Measurements from ENCODE around the gene FBRSL1. TPM values are rescaled to one million over a fixed set of nuclear protein-coding genes. Genes with fewer than 3 reads are reported as not detected.

Gene FBRSL1
- total and polyA plus RNA-seq, 4 donors: 2.5 to 35.5 (median 5.6) TPM

DNA sequence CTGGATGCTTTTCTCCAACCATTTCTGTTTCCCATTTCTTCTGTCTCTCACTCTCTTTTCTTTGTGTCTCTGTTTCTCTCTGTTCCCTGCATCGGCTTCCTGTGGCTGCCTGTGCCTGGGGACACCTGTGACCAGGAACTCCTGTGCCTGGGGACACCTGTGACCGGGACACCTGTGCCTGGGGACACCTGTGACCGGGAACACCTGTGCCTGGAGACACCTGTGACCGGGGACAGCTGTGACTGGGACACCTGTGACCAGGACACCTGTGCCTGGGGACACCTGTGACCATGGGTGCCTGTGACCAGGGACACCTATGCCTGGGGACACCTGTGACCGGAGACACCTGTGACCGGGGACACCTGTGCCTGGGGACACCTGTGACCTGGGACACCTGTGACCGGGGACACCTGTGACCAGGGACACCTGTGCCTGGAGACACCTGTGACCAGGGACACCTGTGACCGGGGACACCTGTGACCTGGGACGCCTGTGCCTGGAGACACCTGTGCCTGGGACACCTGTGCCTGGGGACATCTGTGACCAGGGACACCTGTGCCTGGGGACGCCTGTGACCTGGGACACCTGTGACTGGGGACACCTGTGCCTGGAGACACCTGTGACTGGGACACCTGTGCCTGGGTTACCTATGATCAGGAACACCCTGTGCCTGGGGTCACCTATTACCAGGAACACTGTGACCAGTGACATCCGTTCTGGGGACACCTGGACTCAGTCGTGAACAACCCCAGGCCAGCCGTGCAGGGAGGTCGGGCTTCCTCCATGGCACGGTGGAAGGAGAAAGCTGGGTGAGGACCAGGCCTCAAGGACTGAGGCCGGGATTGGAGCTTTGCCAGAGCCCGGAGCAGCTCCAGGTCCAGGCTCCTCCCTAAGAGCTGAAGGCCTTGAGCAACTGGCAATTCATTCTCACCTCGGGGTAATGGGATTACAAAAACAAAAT lies 23.4 kb upstream of the FBRSL1 start:
- Histone ChIP-seq H3K4me3 (ENCODE audit: low read depth in 1 of 3, low read length in 3 of 3) (no peak overlapping the region), H3K9me3 (ENCODE audit: control insufficient read depth in 4 of 4, low read length in 3 of 4) (no peaks in the 10 kb centered on the region), H3K36me3 (ENCODE audit: control insufficient read depth in 4 of 4, insufficient read depth in 3 of 4, low read depth in 1 of 4, low read length in 3 of 4) (no peaks in the 10 kb centered on the region), H3K27me3 (ENCODE audit: control insufficient read depth in 4 of 4, insufficient read depth in 4 of 4, low read length in 3 of 4) (no peaks in the 10 kb centered on the region), H3K9ac (ENCODE audit: low read depth in 1 of 2, low read length in 2 of 2) (no peak overlapping the region), H3K4me1 (ENCODE audit: control insufficient read depth in 4 of 4, insufficient read depth in 4 of 4, low read length in 3 of 4) (no peaks in the 10 kb centered on the region), H3K27ac (ENCODE audit: low read depth in 1 of 2, low read length in 2 of 2) (no peak overlapping the region)
- 77% methylated on average over 18 of the region's 18 CpGs for WGBS
- no peak for DNase-seq (ENCODE audit: low spot score)
- TF ChIP-seq, protein P1, sequence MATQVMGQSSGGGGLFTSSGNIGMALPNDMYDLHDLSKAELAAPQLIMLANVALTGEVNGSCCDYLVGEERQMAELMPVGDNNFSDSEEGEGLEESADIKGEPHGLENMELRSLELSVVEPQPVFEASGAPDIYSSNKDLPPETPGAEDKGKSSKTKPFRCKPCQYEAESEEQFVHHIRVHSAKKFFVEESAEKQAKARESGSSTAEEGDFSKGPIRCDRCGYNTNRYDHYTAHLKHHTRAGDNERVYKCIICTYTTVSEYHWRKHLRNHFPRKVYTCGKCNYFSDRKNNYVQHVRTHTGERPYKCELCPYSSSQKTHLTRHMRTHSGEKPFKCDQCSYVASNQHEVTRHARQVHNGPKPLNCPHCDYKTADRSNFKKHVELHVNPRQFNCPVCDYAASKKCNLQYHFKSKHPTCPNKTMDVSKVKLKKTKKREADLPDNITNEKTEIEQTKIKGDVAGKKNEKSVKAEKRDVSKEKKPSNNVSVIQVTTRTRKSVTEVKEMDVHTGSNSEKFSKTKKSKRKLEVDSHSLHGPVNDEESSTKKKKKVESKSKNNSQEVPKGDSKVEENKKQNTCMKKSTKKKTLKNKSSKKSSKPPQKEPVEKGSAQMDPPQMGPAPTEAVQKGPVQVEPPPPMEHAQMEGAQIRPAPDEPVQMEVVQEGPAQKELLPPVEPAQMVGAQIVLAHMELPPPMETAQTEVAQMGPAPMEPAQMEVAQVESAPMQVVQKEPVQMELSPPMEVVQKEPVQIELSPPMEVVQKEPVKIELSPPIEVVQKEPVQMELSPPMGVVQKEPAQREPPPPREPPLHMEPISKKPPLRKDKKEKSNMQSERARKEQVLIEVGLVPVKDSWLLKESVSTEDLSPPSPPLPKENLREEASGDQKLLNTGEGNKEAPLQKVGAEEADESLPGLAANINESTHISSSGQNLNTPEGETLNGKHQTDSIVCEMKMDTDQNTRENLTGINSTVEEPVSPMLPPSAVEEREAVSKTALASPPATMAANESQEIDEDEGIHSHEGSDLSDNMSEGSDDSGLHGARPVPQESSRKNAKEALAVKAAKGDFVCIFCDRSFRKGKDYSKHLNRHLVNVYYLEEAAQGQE (IDR thresholded peaks at IDR 0.05): no peak
- TF ChIP-seq RAD21 (IDR thresholded peaks at IDR 0.05) (no peak), JUND (IDR thresholded peaks at IDR 0.05) (no peak), NR2F2 (IDR thresholded peaks at IDR 0.05) (no peak), RXRA (IDR thresholded peaks at IDR 0.05) (no peak), EGR1 (IDR thresholded peaks at IDR 0.05; ENCODE audit: low read depth in 2 of 2) (no peak), HNF4A (conservative IDR thresholded peaks at IDR 0.05) (no peak), GABPA (IDR thresholded peaks at IDR 0.05 in 1 of 2, conservative IDR thresholded peaks at IDR 0.05 in 1 of 2) (no peak), SP1 (IDR thresholded peaks at IDR 0.05) (no peak), YY1 (IDR thresholded peaks at IDR 0.05) (no peak), FOXA2 (IDR thresholded peaks at IDR 0.05) (no peak), FOXA1 (IDR thresholded peaks at IDR 0.05) (no peak), HNF4G (IDR thresholded peaks at IDR 0.05) (no peak), TAF1 (conservative IDR thresholded peaks at IDR 0.05) (no peak)
- TF ChIP-seq, protein P2, sequence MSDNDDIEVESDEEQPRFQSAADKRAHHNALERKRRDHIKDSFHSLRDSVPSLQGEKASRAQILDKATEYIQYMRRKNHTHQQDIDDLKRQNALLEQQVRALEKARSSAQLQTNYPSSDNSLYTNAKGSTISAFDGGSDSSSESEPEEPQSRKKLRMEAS (IDR thresholded peaks at IDR 0.05): no peak
- TF ChIP-seq, protein P3, sequence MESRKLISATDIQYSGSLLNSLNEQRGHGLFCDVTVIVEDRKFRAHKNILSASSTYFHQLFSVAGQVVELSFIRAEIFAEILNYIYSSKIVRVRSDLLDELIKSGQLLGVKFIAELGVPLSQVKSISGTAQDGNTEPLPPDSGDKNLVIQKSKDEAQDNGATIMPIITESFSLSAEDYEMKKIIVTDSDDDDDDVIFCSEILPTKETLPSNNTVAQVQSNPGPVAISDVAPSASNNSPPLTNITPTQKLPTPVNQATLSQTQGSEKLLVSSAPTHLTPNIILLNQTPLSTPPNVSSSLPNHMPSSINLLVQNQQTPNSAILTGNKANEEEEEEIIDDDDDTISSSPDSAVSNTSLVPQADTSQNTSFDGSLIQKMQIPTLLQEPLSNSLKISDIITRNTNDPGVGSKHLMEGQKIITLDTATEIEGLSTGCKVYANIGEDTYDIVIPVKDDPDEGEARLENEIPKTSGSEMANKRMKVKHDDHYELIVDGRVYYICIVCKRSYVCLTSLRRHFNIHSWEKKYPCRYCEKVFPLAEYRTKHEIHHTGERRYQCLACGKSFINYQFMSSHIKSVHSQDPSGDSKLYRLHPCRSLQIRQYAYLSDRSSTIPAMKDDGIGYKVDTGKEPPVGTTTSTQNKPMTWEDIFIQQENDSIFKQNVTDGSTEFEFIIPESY (IDR thresholded peaks at IDR 0.05): no peak
- TF ChIP-seq, protein P4, sequence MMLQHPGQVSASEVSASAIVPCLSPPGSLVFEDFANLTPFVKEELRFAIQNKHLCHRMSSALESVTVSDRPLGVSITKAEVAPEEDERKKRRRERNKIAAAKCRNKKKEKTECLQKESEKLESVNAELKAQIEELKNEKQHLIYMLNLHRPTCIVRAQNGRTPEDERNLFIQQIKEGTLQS (IDR thresholded peaks at IDR 0.05): no peak
- TF ChIP-seq, protein P5, sequence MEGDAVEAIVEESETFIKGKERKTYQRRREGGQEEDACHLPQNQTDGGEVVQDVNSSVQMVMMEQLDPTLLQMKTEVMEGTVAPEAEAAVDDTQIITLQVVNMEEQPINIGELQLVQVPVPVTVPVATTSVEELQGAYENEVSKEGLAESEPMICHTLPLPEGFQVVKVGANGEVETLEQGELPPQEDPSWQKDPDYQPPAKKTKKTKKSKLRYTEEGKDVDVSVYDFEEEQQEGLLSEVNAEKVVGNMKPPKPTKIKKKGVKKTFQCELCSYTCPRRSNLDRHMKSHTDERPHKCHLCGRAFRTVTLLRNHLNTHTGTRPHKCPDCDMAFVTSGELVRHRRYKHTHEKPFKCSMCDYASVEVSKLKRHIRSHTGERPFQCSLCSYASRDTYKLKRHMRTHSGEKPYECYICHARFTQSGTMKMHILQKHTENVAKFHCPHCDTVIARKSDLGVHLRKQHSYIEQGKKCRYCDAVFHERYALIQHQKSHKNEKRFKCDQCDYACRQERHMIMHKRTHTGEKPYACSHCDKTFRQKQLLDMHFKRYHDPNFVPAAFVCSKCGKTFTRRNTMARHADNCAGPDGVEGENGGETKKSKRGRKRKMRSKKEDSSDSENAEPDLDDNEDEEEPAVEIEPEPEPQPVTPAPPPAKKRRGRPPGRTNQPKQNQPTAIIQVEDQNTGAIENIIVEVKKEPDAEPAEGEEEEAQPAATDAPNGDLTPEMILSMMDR (IDR thresholded peaks at IDR 0.05; ENCODE audit: low read depth, low read length, missing input control): no peak

Data from liver (tissue), 9 donors.